Choroid plexus epithelial cell (primary cell): ENCODE measurements around the gene SORBS1.

Experiments used
- DNase-seq: peaks from one replicate; pipeline ENCODE4 v3.0.0-alpha.2; 2010; ENCODE audit warnings: low read depth
- H3K4me3 ChIP-seq: 2 replicates; pipeline ENCODE4 v1.5.1; 2011; ENCODE audit warnings: low read depth, mild to moderate bottlenecking, control low read depth, low read length, moderate library complexity
- TF ChIP-seq, protein P1 (sequence below): conservative IDR thresholded peaks from 2 replicates; pipeline ENCODE4 v1.5.1; 2011; ENCODE audit warnings: low read depth, mild to moderate bottlenecking, control low read depth, inconsistent platforms, low read length, moderate library complexity

The SORBS1 gene

DNA sequence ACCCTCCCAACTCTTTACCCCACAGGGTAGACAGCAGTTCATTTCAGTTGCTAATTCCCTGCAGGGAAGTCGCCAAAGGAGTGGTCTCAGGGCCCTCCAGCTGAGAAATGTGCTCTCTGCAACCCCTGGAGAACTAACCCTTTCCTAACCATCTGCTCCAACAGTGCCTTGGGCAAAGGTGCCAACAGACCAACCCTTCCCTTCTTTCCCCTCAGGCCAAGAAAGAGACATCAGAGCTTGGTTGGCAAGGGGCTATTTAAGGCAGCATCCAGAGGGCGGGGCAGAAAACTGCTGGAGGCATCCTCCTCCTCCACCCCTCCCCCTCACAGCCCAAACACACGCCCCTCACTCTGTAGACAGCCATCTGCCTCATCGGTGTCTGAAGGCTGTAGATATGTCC, 1.7 kb downstream of the SORBS1 start:
- no peak for DNase-seq
- TF ChIP-seq, protein P1, sequence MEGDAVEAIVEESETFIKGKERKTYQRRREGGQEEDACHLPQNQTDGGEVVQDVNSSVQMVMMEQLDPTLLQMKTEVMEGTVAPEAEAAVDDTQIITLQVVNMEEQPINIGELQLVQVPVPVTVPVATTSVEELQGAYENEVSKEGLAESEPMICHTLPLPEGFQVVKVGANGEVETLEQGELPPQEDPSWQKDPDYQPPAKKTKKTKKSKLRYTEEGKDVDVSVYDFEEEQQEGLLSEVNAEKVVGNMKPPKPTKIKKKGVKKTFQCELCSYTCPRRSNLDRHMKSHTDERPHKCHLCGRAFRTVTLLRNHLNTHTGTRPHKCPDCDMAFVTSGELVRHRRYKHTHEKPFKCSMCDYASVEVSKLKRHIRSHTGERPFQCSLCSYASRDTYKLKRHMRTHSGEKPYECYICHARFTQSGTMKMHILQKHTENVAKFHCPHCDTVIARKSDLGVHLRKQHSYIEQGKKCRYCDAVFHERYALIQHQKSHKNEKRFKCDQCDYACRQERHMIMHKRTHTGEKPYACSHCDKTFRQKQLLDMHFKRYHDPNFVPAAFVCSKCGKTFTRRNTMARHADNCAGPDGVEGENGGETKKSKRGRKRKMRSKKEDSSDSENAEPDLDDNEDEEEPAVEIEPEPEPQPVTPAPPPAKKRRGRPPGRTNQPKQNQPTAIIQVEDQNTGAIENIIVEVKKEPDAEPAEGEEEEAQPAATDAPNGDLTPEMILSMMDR, result no peak
- H3K4me3 ChIP-seq, result no peak overlapping the region

DNA sequence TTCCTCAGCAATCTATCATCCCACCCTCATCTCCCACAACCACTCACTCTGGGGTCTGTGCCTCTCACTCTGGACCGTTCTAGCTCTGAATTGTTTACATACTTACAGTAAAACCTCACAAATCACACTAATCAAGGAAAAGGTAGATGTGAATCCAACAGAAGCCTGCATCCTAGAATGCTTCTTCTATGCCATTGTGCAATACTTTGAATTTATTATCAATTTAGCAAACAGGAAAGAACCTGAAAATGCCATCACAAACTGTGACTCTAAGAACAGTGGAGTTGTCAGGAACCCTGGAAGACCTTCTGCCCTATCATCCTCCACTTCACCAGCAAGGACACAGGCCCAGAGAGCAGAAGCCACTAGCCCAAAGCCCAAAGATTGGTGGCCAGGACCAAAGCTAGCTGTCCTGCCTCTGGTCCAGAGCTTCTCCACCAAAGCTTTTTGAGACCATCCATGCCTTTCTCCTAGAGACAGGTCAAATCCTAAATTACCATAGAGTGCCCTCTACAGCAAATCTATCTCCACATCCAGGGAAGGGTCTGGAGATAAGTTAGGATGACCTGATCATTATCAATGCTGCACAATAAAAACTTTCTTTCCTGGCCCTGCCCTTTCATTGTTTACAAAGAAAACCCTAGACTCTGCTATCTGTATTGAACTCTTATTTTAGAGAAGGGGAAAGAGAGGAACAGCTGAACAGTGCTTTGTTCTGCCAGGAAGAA, 2.4 kb downstream of the SORBS1 start:
- DNase-seq, result no peak
- H3K4me3 ChIP-seq, result no peak overlapping the region
- TF ChIP-seq, protein P1, result no peak

DNA sequence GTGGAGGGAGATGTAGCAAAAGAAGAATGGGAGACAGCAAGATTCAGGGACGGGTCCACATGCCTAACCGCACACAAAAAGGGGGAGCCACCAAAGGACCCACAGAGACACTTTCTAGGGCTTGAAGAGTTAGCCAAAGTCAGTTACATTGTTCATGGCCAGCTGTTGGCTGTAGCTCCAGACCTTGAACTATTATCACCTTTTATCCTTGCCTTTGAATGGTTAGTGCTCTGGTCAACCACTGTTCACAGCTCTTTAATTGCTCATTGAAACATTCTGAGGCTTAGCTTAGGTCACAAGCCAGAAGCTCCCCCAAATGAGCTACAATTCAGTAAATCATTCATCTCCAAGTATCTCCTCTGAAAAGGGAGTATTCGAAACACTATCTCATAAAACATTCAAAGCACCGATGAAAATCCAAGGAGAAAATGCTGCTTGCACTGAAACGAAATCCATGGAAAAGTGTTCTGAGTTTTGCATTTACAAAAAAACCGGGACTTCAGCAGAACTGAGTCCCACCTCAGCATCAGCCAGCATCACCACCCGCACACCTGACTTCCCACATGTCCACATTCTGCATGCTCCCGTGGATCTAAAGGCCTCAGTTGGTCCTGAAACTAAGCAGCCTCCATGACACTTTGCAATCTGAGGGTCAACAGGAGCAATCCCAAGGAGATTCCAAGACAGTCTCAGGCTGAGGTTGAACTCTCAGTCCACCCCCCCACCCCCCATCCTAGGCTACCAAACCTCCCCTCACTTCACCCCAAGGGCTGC, 4.0 kb downstream of the SORBS1 start:
- no peak for DNase-seq
- TF ChIP-seq, protein P1, result no peak
- no peak overlapping the region for H3K4me3 ChIP-seq

DNA sequence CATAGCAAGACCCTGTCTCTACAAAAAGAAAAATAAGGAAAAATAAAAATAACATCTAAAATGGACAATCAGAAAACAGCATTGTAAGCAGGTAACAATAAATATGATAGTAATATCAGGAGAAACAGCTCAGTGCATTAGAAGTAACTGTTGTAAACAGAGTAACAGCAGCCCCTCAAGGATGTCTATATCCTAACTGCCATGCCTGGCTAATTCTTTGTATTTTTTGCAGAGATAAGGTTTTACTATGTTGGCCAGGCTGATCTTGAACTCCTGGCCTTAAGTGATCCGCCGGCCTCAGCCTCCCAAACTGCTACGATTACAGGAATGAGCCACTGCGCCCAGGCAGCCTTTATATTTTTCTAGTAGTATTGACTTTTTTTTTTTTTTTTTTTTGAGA, 7.5 kb downstream of the SORBS1 start:
- no peak overlapping the region for H3K4me3 ChIP-seq
- DNase-seq, result no peak
- TF ChIP-seq, protein P1, result no peak

DNA sequence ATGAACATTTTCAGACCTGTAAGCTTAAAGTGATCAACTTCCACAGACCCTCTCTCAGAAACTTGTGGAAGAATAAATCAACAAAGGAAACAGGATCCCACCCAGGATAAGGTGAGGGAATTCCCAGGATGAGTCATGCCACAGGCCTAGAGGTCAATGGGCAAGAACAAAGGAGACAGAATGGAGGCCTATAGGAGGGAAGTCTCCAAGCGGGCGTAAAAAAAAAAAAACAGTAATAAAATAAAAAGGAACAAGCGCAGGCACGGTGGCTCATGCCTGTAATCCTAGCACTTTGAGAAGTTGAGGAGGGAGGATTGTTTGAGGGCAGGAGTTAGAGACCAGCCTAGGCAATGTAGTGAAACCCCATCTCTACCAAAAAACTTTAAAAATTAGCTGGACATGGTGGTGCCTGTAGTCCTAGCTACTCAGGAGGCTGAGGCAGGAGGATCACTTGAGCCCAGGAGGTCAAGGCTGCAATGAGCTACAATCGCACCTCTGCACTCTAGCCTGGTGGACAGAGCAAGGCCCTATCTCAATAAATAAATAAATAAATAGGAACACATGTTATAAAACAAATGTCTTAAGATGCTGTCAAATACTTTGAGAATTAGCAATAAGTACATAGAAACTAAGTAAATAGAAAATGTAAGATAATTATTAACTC, 8.4 kb downstream of the SORBS1 start:
- no peak for DNase-seq
- no peak overlapping the region for H3K4me3 ChIP-seq
- TF ChIP-seq, protein P1, result no peak

DNA sequence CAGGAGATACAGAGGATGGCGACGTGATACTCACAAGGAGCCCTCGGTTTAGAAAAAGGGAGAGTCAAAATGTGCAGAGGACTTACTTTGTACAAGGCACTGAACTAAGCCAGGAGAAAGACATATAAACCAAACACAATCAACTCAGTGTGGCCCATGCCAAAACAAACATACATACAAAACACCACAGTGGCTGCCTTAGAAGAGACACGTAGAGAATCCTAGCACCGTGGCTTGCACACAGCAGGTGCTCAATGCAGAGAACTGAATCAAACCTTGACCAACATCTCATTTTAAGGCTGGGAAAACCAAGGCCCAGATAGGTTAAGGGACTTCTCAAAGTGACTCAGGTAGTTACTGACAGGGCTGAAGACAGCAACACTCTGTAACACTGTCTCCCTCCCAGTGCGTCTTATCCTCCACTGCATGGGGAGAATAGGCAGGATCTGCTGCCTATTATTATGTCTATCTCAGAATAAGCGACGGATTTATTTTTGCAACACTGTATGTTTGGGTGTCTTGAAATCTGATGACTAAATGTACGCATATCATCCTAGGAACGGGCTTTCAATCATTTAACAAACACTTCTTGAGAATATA, 11.0 kb downstream of the SORBS1 start:
- TF ChIP-seq, protein P1, result no peak

More for the DNA sequence above, 11.0 kb downstream of the SORBS1 start:
- peak; percentile 29 for DNase-seq
- no peak overlapping the region for H3K4me3 ChIP-seq
